Stimulated activated CD4-positive, alpha-beta T cell treated with anti-CD3 and anti-CD28 coated beads, Interleukin-4, amount 100 ng/mL, for 4 hours (primary cell): Measurements from ENCODE around the gene ONECUT3.
A peak's percentile ranks its signal among the peaks of the same experiment; 100 is the strongest.
"Not testable (repeated sequence)": the region's sequence is repeated elsewhere in the genome, so short reads cannot be mapped to it uniquely, and the experiment has no call there.

Experiments used
- DNase-seq, 2 experiments: peaks; one replicate each; pipeline ENCODE4 v3.0.0-alpha.2; 2020

The ONECUT3 gene

GRCh38 chr19:1752757-1753728, at the start of gene ONECUT3:
Gene ONECUT3 (plus strand): TSS chr19:1753506. CDS start chr19:1753663, 157 bp downstream.
- no peak for DNase-seq

- no peak for DNase-seq
Measured at GRCh38 chr19:1704339-1704738, 49.0 kb upstream of the ONECUT3 start.

GRCh38 chr19:1705367-1705766, 47.9 kb upstream of the ONECUT3 start:
- no peak for DNase-seq

GRCh38 chr19:1706646-1707045, 46.7 kb upstream of the ONECUT3 start:
- DNase-seq = not testable (repeated sequence)

GRCh38 chr19:1707240-1707639, 46.1 kb upstream of the ONECUT3 start:
- no peak for DNase-seq

- no peak for DNase-seq
Measured at GRCh38 chr19:1713170-1713569, 40.1 kb upstream of the ONECUT3 start.

GRCh38 chr19:1715540-1715939, 37.8 kb upstream of the ONECUT3 start:
- DNase-seq = no peak

- no peak for DNase-seq
Measured at GRCh38 chr19:1717200-1717969, 35.9 kb upstream of the ONECUT3 start.

- DNase-seq = no peak
Measured at GRCh38 chr19:1717970-1718264, 35.4 kb upstream of the ONECUT3 start.

- DNase-seq = no peak
Measured at GRCh38 chr19:1718420-1719291, 34.6 kb upstream of the ONECUT3 start.

GRCh38 chr19:1719519-1719918, 33.8 kb upstream of the ONECUT3 start:
- no peak for DNase-seq

GRCh38 chr19:1720237-1720636, 33.1 kb upstream of the ONECUT3 start:
- DNase-seq = no peak

GRCh38 chr19:1725100-1726064, 27.9 kb upstream of the ONECUT3 start:
- DNase-seq = peak; percentile 12 to 57

- DNase-seq = no peak
Measured at GRCh38 chr19:1728816-1729567, 24.3 kb upstream of the ONECUT3 start.

- DNase-seq = no peak
Measured at GRCh38 chr19:1729568-1729925, 23.8 kb upstream of the ONECUT3 start.

- no peak for DNase-seq
Measured at GRCh38 chr19:1730157-1730556, 23.1 kb upstream of the ONECUT3 start.

- DNase-seq = no peak
Measured at GRCh38 chr19:1734321-1734966, 18.9 kb upstream of the ONECUT3 start.

- DNase-seq = no peak
Measured at GRCh38 chr19:1736280-1736679, 17.0 kb upstream of the ONECUT3 start.

- no peak for DNase-seq
Measured at GRCh38 chr19:1736927-1737326, 16.4 kb upstream of the ONECUT3 start.

GRCh38 chr19:1739960-1740629, 13.2 kb upstream of the ONECUT3 start:
- no peak for DNase-seq
